ENCODE data around the gene FASN. TPM values are rescaled to one million over a fixed set of nuclear protein-coding genes. Genes with fewer than 3 reads are reported as not detected.
A peak's percentile ranks its signal among the peaks of the same experiment; 100 is the strongest.

FASN gene
- total and polyA plus RNA-seq, 2 of the 13 experiments (the other 11 are each of a cell fraction or from before 2014, with no cell fraction given), result 51.7 to 101 TPM

DNA sequence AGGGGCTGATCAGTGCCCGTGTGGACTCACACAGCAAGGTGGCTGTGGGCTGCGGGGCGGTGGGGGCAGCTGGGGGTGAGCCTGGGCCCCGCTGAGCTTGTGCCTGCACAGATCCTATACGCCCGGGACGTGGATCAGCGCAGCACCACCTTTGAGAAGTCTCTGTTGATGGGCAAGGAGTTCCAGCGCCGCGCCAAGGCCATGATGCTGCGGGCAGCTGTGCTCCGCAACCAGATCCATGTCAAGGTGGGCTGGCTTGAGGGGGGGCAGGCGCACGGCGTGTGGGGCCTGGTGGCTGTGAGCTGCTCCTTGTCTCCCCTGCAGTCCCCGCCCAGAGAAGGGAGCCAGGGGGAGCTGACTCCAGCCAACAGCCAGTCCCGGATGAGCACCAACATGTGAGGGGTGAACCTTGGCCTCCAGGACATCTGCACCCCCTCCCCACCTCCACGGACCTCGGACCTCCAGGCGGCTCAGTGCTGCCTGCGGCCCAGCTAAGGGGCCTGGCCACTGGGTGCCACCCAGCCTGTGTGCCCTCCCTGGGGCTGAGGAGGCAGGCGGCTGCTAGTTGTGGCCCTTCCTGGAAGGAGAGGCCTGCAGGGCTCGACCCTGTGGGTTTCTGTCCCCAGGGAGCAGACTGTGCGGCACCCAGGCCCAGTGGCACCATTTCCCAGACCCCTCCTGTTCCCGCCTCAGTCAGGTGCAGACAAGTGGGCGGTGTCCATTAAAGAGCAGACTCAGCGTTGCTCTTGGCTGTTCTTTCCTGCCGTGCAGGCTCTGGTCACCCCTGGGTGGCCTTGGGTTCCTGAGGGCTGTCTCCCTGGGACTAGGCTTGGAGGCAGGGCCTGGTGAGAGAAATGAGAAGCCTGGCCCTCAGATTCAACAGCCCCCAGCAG, 41.1 kb downstream of the FASN start (continued):
- 0 out of 2 replicates have a peak, but pooled peaks have one; percentile 10 for TF ChIP-seq ZNF263 (CRISPR knock-in tag; IDR thresholded peaks at IDR 0.05)
- no peak for TF ChIP-seq ZNF354B (CRISPR knock-in tag; IDR thresholded peaks at IDR 0.05)
- no peak for TF ChIP-seq FIP1L1 (IDR thresholded peaks at IDR 0.05; ENCODE audit: borderline replicate concordance, insufficient read depth, low read depth, low read length)
- peak; percentile 78 for TF ChIP-seq KMT2A (CRISPR knock-in tag; IDR thresholded peaks at IDR 0.05)
- TF ChIP-seq ZNF253 (CRISPR knock-in tag; IDR thresholded peaks at IDR 0.05; ENCODE audit: borderline replicate concordance), result no peak
- TF ChIP-seq MXI1 (IDR thresholded peaks at IDR 0.05; ENCODE audit: borderline replicate concordance, low read depth, low read length), result peak; percentile 82; the same call in 1 of the 3 replicates
- TF ChIP-seq ZZZ3 (CRISPR knock-in tag; IDR thresholded peaks at IDR 0.05; ENCODE audit: borderline replicate concordance), result peak; percentile 69; the same call in 1 of the 2 replicates
- no peak for TF ChIP-seq ZNF383 (CRISPR knock-in tag; IDR thresholded peaks at IDR 0.05; ENCODE audit: borderline replicate concordance)
- TF ChIP-seq, protein P1, sequence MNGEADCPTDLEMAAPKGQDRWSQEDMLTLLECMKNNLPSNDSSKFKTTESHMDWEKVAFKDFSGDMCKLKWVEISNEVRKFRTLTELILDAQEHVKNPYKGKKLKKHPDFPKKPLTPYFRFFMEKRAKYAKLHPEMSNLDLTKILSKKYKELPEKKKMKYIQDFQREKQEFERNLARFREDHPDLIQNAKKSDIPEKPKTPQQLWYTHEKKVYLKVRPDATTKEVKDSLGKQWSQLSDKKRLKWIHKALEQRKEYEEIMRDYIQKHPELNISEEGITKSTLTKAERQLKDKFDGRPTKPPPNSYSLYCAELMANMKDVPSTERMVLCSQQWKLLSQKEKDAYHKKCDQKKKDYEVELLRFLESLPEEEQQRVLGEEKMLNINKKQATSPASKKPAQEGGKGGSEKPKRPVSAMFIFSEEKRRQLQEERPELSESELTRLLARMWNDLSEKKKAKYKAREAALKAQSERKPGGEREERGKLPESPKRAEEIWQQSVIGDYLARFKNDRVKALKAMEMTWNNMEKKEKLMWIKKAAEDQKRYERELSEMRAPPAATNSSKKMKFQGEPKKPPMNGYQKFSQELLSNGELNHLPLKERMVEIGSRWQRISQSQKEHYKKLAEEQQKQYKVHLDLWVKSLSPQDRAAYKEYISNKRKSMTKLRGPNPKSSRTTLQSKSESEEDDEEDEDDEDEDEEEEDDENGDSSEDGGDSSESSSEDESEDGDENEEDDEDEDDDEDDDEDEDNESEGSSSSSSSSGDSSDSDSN (CRISPR knock-in tag; IDR thresholded peaks at IDR 0.05), result peak; percentile 96
- peak; percentile 52; the same call in 1 of the 2 replicates for TF ChIP-seq SNAI1 (CRISPR knock-in tag; IDR thresholded peaks at IDR 0.05; ENCODE audit: borderline replicate concordance)
- 0 out of 2 replicates have a peak, but pooled peaks have one; percentile 20 for TF ChIP-seq GZF1 (CRISPR knock-in tag; IDR thresholded peaks at IDR 0.05)
- no peak for TF ChIP-seq AKAP8 (CRISPR knock-in tag; IDR thresholded peaks at IDR 0.05)
- TF ChIP-seq, protein P2, sequence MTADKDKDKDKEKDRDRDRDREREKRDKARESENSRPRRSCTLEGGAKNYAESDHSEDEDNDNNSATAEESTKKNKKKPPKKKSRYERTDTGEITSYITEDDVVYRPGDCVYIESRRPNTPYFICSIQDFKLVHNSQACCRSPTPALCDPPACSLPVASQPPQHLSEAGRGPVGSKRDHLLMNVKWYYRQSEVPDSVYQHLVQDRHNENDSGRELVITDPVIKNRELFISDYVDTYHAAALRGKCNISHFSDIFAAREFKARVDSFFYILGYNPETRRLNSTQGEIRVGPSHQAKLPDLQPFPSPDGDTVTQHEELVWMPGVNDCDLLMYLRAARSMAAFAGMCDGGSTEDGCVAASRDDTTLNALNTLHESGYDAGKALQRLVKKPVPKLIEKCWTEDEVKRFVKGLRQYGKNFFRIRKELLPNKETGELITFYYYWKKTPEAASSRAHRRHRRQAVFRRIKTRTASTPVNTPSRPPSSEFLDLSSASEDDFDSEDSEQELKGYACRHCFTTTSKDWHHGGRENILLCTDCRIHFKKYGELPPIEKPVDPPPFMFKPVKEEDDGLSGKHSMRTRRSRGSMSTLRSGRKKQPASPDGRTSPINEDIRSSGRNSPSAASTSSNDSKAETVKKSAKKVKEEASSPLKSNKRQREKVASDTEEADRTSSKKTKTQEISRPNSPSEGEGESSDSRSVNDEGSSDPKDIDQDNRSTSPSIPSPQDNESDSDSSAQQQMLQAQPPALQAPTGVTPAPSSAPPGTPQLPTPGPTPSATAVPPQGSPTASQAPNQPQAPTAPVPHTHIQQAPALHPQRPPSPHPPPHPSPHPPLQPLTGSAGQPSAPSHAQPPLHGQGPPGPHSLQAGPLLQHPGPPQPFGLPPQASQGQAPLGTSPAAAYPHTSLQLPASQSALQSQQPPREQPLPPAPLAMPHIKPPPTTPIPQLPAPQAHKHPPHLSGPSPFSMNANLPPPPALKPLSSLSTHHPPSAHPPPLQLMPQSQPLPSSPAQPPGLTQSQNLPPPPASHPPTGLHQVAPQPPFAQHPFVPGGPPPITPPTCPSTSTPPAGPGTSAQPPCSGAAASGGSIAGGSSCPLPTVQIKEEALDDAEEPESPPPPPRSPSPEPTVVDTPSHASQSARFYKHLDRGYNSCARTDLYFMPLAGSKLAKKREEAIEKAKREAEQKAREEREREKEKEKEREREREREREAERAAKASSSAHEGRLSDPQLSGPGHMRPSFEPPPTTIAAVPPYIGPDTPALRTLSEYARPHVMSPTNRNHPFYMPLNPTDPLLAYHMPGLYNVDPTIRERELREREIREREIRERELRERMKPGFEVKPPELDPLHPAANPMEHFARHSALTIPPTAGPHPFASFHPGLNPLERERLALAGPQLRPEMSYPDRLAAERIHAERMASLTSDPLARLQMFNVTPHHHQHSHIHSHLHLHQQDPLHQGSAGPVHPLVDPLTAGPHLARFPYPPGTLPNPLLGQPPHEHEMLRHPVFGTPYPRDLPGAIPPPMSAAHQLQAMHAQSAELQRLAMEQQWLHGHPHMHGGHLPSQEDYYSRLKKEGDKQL (CRISPR knock-in tag; IDR thresholded peaks at IDR 0.05; ENCODE audit: low read depth), result no peak
- peak; percentile 54 for TF ChIP-seq MED1 (CRISPR knock-in tag; IDR thresholded peaks at IDR 0.05)
- TF ChIP-seq MEIS1 (CRISPR knock-in tag; IDR thresholded peaks at IDR 0.05; ENCODE audit: borderline replicate concordance), result peak; percentile 77; the same call in 1 of the 2 replicates
- TF ChIP-seq TOE1 (CRISPR knock-in tag; IDR thresholded peaks at IDR 0.05), result no peak; the same call in 1 of the 2 replicates
- TF ChIP-seq RARG (CRISPR knock-in tag; IDR thresholded peaks at IDR 0.05; ENCODE audit: low read depth), result peak; percentile 51; the same call in 1 of the 2 replicates
- TF ChIP-seq KMT2B (CRISPR knock-in tag; IDR thresholded peaks at IDR 0.05), result 0 out of 2 replicates have a peak, but pooled peaks have one; percentile 27
- TF ChIP-seq, protein P3, sequence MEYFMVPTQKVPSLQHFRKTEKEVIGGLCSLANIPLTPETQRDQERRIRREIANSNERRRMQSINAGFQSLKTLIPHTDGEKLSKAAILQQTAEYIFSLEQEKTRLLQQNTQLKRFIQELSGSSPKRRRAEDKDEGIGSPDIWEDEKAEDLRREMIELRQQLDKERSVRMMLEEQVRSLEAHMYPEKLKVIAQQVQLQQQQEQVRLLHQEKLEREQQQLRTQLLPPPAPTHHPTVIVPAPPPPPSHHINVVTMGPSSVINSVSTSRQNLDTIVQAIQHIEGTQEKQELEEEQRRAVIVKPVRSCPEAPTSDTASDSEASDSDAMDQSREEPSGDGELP (IDR thresholded peaks at IDR 0.05; ENCODE audit: borderline replicate concordance, low read depth), result peak; percentile 88; the same call in 1 of the 2 replicates
- TF ChIP-seq ZKSCAN8 (CRISPR knock-in tag; IDR thresholded peaks at IDR 0.05; ENCODE audit: borderline replicate concordance), result peak; percentile 41; the same call in 1 of the 2 replicates

Measured in HepG2 (cell line).